ENCODE results near the gene MYBPHL.
"Not testable (repeated sequence)": the region's sequence is repeated elsewhere in the genome, so short reads cannot be mapped to it uniquely, and the experiment has no call there.

The MYBPHL gene

DNA sequence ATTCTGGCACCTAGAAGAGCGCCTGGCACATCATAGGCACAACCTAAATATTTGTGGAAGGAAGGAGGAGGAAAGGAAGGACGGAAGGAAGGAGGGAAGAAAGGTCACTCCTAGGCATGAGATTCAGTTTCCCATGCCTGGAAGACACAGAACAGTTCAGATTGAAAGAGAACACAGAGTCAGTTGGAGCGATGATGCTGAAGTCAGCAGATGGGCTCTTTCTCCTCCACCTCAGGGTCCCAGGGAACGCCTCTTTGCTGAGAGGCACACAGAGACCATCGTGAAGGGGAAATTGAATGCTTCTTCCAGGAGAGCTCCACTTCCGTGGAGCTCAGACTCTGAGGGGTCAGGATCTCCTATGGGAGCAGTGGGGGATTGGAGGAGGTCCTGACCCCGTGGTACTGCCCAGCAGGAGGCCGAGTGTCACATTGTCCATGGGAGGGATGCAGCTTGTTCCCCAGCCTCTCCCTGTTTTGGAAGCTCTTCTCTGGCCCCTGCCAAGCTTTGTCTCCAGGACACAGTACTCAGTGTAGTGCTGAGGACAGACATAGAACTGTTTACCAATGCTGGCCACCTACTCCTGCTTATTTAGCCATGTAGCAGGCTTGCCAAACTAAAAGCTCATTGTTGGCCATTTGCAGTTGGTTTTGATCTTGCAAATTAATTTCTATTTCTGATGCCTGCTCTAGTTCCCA lies 2.4 kb downstream of the MYBPHL start:
- DNase-seq = no peak

DNA sequence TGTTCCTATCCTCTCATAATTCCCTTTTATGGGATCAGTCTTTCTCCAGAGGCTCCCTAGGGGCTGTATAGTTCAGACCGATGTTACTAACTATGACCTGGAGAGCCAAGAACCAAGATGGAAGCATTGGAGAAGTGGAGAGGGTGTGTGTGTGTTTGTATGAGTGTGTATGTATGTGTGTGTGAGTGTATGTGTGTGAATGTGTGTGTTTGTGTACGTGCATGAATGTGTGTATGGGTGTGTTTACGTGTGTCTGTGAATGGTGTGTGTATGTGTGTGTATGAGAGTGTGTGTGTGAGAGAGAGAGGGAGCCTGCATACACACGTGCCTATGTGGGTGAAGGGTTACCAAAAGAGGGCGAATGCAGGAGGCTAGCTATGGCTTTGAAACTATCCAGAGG lies 4.9 kb downstream of the MYBPHL start:
- DNase-seq = no peak

DNA sequence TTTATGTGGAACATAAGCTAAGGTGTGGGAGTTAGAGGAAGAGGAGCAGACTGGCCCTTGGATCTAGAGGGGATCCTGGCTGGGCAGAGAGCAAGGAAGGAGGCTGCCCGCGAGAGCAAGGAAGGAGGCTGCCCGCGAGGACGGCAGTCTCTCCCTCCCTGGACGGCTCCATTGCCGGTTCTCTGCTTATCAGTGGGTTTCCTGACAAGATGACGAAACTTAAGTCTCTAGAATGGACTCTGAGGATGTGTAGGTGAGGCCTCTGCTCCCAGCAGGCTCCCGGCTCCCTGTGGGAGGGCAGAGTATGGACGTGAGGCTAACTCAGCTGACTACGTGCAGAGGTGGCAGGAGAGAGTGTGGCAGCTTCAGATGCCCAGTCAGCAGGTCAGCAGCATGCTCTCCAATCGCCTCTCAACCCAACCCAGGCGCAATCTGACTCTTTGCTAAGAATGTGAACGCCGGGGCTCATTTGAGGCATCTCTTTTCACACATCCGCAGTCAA lies 6.1 kb downstream of the MYBPHL start:
- DNase-seq = no peak

DNA sequence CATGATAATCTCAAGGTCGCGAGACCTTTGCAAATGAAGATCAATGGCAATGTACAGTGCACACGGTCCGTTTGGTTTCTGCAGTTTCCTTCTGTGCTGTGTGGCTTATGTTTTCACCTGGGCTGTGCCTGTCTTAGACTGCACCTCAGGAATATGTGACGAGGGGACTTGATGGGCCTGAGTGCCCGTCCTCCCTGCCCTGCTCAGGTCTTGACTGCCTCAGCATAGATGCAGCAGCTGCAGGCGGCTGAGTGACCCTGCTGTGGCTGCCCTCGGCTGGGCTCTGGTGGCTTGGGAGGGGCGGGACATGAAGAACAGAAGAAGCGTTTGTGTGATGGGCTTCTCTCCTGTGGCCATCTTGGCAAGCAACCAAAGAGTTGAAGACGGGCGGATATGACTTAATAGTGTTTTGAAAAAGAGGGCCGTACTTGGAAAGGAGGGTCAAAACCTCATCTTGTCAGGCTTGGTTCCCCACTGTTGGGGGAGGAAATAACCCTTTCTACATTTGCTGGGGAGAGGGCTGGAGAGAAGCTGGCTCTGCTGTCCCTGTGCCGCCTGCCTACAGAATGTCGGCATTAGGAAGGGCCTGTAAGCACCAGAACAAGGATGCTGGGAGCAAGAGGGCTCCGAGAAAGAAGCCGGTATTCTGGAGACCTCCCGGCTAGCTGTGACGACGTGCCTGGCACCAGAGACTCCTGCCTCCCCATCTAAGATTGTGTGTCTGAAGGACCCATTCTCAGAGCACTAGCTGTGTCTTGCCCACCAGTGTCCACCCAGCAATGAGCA lies 7.1 kb downstream of the MYBPHL start:
- no peak for DNase-seq

DNA sequence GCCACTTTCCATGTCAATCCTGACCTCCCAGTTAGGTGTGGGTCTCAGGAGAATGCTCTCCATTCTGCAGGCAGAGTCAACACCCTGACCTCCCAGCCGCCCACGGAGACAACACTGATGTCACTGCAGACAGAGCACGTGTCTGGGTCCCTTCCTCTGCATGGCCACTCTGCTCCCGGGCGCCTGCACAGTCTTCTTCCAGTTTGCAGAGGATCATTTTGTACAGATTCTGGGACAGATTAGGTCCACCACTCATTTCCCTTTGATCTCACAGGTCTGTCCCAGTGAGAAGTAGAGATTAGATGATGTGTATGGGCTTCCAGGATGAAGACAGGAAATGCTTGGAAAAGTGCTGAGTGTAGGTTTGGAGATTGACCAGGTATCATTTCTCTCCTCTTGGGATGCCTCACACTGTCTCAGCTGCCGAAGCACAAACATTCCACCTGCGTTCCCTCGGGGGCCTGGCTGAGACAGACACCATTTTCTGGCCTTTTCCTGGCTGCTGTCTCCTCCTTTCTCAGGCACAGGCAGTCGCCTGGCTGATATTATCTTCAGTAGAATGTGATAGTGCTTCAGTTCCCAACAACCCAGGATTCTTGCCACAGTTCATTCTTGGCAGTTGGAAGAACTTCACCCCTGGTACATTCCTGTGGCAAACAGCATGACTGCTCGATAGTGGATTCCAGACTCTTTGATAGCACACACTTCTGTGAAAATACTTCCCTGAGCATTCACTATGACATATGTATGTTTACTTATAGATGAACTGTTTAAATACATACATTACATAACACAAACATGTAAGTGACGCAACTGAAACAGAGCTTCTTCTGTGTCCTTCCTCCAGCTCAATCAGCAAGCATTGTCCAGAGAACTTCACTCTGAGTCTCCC lies 7.9 kb downstream of the MYBPHL start:
- DNase-seq = no peak

DNA sequence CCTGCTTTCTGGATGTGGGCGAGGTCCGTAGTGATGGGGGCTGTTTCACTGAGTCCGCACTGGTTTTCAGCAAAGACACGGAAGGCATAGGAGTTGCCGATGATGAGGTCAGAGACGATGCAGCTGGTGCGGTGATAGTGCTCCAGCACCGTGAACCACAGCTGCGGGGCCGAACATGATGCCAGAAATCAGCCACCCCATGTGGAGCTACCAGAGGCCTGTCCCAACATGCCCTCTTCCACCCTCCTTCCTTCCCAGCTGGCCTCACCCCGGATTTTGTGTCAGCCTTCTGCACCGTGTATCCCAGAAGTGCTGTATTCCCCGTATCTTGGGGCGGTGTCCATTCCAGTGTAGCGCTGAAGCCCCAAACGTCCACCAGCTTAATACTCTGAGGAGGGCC lies 10.0 kb downstream of the MYBPHL start:
- no peak for DNase-seq

DNA sequence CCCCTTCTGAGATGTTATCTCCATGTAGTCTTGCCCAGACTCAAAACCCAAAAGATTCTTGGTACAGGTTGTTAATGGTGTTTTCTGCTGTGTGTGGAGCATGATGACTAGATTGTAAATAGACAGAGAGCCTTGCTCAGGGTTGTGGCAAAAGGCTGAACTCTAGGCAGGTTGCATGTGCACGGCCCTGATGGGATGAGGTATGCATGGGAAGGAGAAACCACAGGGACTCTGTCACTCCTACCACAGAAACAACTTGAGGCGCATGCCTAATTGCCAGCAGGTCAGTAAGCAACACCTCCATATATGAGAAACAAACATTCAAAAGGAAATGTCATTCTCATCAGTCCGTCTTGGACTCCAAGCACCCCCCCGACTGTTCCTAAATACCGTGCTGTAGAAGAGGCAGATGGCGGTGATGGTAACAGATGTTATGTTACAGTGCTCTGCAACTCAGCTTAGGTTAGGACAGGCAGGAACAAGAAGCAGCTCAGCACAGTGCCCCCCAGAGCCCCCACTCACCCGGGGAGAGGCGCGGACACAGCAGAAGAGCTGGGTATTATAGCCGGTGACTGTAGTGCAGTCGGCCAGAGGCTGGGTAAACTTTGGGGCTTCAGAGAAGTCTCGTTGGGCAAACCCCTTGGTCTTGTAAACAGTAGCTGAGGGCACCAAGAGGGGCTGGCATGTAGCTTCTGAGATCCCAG lies 10.9 kb downstream of the MYBPHL start:
- no peak for DNase-seq

DNA sequence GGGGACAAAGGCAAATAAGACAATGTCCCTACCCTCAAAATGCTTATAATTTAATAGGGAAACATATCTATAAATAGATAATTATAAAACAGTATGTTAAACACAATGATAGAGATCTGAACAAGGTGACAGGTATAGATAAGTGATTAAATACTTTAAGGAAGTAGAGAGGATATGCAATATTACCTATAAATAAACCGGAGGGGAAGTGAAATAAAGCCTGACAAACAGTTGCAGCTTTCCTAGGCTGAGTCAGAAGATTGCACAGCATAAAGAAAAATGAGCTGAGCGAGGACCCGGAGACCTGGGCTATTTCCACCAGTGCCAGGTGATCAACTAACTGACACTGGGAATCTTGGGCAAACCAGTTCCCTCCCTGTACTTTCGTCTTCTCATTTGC lies 12.3 kb downstream of the MYBPHL start:
- DNase-seq = no peak

DNA sequence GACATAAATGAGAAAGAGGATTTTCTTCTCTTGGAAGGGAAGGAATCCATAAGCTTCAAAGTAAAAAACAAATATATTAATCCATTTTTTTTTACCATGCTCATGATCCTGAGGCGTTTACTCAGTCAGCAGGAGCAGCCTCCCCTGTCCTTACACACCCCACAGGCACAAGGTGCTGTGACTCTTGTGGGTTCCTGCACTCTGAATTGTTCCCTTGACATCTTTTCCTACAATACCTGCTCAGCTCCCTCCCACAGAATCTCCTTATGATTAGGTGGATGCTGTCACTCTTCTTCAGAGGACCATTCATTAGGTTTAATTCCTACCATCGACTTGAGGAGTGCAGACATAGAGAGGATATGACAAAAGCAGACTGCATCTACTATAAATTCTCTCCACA lies 13.8 kb downstream of the MYBPHL start:
- no peak for DNase-seq

DNA sequence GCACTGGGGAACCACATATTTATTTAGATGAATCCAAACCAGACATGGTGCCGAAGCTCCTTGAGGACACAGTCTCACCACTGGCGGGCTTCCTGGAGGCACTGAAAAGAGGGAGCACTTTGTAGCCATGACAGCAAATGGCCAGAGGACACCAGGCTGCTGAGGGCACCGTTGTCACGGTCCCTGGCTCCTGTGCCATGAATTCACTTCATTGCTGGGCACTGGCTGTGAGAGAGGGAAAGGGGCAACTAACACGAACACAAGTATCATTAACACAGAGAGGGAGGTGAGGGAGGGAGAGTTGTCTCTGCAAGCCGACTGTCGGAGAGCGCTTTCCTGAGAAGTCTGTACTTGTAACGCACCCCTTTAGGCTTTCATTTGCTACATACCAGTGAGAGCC lies 14.4 kb downstream of the MYBPHL start:
- DNase-seq = no peak

DNA sequence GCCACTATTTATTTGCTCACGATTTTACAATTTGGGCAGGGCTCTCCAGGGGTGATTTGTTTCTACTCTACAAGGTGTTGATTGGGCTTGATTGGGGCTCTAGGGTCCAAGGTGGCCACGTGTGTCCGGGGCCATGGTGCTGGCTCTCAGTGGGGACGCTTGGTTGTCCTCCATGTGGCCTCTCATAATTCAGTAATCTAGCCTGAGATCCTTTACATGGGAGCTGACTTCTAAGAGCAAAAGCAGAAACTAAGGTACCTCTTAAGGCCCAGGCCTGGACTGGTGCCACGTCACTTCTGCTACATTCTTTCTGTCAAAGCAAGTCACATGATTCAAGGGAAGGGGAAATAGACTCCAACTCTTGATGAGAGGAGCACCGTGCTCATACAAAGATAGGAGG lies 15.8 kb downstream of the MYBPHL start:
- DNase-seq = peak; percentile 22

DNA sequence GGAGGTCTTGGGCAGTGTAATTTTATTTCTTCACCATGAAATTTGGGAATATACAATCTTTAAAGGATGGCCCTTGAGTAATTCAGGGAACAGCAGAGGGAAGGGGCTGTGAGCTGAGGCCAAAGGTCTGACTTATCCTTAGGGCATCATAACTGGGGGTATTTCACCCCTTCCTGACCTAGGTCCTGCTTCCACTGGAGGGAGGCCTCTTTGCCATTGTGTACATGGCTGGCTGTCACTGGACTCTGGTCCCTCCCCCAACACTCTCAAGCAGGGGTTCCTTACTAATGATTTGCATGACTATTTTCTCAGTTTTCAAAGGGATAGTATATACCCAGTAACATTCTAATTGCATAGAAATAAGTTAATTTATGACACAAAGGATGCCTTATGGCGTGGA lies 16.7 kb downstream of the MYBPHL start:
- DNase-seq = no peak

DNA sequence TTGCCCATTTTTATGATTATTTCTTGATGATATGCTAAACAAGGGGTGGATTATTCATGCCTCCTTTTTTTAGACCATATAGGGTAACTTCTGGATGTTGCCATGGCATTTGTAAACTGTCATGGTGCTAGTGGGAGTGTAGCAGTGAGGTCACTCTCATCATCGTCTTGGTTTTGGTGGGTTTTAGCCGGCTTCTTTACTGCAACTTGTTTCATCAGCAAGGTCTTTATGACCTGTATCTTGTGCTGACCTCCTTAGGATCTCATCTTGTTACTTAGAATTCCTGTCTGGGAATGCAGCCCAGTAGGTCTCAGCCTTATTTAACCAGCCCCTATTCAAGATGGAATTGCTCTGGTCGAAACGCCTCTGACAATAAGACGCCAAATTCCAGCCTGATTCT lies 20.0 kb downstream of the MYBPHL start:
- not testable (repeated sequence) for DNase-seq

DNA sequence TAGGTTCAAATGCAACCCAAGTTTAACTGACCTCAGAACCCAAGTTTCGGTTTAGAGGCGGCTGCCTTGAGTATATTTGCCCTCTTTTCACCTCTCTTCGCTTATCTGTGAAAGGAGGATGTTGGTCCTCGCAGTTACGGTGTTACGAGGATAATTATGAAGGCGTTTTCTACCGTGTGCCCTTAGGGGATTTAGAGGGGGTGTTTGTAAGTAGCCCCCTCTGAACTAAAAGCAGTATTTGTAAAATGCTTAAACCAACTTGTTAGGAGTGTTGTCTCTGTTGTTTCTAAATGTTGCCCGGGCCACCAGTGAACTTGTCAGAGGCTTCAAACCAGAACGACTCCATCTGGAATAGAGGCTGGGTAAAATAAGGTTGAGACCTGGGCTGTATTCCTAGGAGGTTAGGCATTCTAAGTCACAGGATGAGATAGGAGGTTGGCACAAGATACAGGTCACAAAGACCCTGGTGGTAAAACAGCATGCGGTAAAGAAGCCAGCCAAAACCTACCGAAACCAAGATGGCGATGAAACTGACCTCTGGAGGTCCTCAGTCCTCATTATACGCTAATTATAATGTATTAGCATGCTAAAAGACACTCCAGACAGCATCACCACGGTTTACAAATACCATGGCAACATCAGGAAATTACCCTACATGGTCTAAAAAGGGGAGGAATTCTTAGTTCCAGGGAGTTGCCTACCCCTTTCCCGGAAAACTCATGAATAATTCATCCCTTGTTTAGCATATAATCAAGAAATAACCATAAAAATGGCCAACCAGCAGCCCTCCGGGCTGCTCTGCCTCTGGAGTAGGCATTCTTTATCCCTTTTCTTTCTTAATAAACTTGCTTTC lies 22.8 kb downstream of the MYBPHL start:
- DNase-seq = no peak

DNA sequence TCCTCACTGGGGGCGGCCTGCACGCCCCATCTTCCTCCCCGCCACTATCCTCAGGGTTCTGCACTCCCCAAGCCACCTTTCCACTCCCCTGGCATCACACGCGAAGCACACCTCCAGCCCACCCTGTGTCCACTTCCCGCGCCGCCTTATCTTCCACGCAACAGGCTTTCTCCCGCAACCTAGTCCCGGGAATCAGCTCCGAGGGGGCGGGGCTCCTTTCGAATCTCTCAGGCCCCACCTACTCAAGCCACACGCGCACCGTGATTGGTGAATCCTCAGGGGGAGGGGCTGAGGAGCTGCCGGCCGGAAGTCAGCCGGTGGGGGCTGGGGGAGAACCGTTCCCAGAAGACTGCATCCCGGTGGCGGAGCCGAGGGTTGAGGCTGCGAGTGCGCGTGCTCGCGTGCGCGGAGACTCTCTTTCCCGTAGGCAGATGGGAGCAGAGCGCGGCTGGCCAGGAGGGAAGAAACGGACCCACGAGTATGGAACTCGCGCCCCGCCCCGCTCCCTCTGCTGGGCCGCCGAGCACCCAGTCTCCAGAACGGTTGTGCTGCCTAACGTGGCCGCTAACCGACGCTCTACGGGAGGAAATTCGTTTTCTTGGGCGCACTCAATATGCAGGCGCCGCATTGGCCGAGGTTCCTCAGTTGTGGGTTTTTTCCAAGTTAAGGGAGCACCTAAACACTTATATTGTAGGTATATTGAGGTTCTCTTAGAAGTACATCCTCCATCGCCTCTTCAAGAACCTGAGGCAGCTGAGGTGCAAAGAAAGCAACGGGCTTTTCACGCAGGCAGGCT lies 23.7 kb downstream of the MYBPHL start, which contains the start of gene PSRC1:
PSRC1 (minus strand) TSS at position 194 of the 796 bp plus-strand sequence.
- peak; percentile 92 for DNase-seq

DNA sequence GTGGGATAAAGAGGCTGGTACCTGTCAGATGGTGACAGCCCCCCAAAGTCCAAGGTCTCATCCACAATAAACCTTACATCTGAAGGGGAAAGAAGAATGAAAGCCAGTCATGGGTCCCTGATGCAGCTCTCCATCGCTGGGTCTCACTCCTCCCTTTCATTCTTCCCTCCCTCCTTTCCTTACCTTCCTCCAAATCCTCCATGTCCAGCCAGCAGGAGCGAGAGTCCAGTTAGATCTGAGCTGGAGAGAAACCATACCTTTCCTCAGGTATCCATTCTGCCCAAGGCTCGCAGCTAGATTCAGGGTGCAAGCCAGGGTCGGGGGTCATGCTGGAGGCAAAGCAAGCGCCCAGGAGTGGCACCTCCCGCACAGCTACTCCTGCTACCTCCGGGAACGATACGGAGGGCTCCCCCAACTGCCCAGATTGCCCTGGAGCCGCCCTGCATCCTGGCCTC lies 24.3 kb downstream of the MYBPHL start:
- DNase-seq = no peak

DNA sequence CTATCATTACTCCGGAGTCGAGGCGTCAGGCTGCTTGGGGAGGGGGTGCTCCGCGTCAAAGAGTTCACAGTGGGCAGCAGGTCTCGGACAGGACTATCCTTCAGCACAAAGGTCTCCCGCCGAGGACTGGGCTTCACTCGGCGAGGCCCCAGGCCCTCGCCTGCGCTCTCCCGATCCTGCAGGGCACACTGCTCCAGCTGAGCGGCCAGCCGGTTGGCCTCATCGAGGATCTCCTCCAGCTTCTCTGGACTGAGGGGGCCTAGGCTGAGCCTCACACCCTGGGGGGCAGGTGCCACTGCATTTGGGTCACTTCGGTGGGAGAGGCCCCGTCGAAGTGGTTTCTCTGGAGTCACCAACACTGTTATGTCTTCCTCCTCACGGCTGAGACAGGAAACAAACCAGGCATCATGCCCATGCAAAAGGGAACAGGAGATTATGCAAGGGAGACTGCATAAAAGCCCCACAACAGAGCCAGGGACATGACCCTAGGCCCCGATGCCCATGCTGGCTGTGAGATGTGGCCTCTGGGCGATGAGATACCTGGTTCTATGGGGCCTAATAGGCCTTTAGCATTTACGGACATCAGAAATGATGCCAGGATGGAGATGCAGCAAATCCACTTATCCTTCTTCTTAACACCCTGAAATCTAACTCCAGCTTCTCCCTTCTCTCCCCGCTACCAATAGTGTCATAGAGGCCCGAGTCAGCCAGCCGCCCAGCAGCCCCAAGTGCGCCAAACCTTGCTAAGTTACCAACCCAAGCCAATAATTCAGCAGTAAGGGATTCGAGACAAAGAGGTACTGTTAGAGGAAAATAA lies 24.9 kb downstream of the MYBPHL start:
- no peak for DNase-seq

DNA sequence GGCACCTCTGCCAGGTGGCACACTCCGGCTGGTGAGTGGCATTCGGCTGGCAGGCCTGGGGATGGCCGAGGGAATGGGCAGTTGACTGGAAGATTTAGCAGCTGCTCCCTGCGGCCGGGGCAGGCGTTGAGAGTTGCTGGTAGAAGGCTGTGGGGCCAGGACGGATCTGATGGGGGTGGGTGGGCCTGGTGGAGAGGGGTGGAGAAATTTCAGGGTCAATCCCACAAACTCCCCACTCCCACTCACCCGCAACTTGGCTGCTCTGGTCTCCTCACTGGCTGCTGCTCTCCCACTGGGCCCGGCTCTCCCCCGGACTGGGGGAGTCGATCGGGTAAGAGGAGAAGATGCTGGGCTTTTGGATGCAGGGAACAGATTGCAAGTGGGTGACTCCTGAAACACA lies 25.9 kb downstream of the MYBPHL start:
- DNase-seq = no peak

DNA sequence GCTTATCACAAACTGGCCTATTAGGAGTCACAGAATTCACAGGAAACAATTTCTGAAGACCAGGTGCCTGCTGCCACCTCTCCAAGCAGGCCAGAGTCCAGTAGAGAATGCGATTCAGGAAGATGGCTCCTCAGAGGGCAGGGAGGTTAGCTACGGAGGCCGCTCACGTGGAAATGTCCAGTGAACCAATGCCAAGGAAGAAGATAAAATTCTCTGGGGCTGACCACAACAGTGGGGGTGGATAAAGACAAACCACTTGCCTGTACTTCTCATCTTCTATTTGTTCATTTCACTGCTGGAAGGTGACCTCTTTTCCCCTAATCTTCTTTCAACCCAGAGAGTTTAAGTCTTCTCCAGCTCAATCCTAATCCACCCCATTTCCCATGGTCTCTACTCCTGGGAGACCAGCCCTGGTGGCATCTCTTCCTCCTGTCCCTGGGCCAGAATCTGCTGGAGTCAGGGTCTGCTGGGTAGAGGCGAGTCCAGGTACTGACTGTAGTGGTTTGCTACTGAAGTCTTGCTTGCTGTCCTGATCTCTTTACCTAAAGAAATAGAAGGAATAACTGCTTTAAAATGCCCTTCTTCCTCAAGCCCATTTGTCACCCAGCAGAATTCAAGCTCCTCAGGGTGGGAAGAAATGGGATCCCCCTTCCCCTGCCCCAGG lies 27.1 kb downstream of the MYBPHL start:
- DNase-seq = no peak

Measured in hematopoietic multipotent progenitor cell treated with erythropoietin and hydrocortisone succinate and interleukin-3 and kit ligand, for 8 days (in vitro differentiated cells).